NT2/D1 (cell line): Measurements from ENCODE around the gene ATF7.

ENCODE experiments used
- YY1 ChIP-seq: IDR thresholded peaks from 2 replicates; pipeline ENCODE4 v1.6.1; 2011; ENCODE audit not compliant: insufficient read length, insufficient read depth
- ZNF274 ChIP-seq: IDR thresholded peaks from 2 replicates; pipeline ENCODE4 v1.6.1; 2011; ENCODE audit warnings: mild to moderate bottlenecking, low read depth, low read length

DNA sequence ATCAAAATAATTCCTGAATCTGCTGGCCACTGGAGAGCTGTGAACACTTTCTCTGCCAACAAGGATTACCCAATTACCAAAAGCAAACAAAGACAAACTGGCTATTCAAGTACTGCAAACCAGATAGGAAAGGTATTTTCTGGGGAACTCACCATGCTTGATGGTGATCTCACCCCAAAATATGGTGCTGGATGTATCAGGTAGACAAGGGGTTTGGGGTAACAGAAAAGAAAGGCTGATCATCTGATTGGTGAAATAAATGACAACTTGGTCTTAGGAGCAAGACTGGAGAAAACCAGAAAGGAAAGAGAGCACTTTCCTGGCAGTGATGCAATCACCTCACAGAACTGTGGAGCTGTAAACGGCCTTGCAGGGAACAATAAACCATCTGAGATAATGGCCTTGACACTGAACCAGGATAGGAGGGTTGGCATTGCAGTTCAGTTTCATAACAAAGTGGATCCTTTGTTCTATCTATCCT lies 87.9 kb downstream of the ATF7 start:
- no peak for TF ChIP-seq ZNF274
- no peak for TF ChIP-seq YY1
